Measurements from ENCODE around the gene MSI2.

- TF ChIP-seq RCOR1 (IDR thresholded peaks at IDR 0.05; ENCODE audit: low read length) (no peak), POLR2AphosphoS5 (IDR thresholded peaks at IDR 0.05; ENCODE audit: low read depth, low read length) (no peak), CTCF (IDR thresholded peaks at IDR 0.05) (no peak), FOXJ3 (CRISPR knock-in tag; IDR thresholded peaks at IDR 0.05) (no peak), SIN3A (IDR thresholded peaks at IDR 0.05; ENCODE audit: borderline replicate concordance, low read depth, low read length) (no peak), EP300 (IDR thresholded peaks at IDR 0.05; ENCODE audit: borderline replicate concordance in 1 of 2, low read depth in 1 of 2, low read length in 1 of 2) (no peak), YY1 (IDR thresholded peaks at IDR 0.05; ENCODE audit: low read depth) (no peak), MAX (IDR thresholded peaks at IDR 0.05; ENCODE audit: low read depth) (no peak), FOSL2 (IDR thresholded peaks at IDR 0.05; ENCODE audit: borderline replicate concordance, low read depth) (no peak)
Measured at GRCh38 chr17:57556320-57556719, 300.0 kb downstream of the MSI2 start.
